GM18951 (cell line): ENCODE results near the gene XXYLT1.
"Not testable (repeated sequence)": the region's sequence is repeated elsewhere in the genome, so short reads cannot be mapped to it uniquely, and the experiment has no call there.

Source experiments
- POLR2A ChIP-seq: IDR thresholded peaks from 4 replicates; pipeline ENCODE4 v1.6.1; 2011; ENCODE audit warnings: mild to moderate bottlenecking; ENCODE audit not compliant: insufficient read length, insufficient read depth; ENCODE audit errors: extremely low read depth
- in situ Hi-C: fragments of 300-500 bp; cut with MboI; formaldehyde crosslinking; loops from one replicate; pipeline ENCODE4 v1.12.0; 2022; ENCODE audit warnings: low sequenced_read_pairs, mixed read lengths, inconsistent platforms; ENCODE audit not compliant: unreplicated experiment

The XXYLT1 gene

GRCh38 chr3:195224156-195224979 lies 46.6 kb downstream of the XXYLT1 start:
- in situ Hi-C loops, result no loop called here
- no peak for TF ChIP-seq POLR2A

- in situ Hi-C loops, result no loop called here
- no peak for TF ChIP-seq POLR2A
These were observed 48.9 kb downstream of the XXYLT1 start for GRCh38 chr3:195221876-195222617.

GRCh38 chr3:195221015-195221853 lies 49.7 kb downstream of the XXYLT1 start:
- in situ Hi-C loops, result no loop called here
- no peak for TF ChIP-seq POLR2A

GRCh38 chr3:195219351-195220230 lies 51.4 kb downstream of the XXYLT1 start:
- no peak for TF ChIP-seq POLR2A

GRCh38 chr3:195218331-195218730 lies 52.6 kb downstream of the XXYLT1 start:
- in situ Hi-C loops, result not testable (repeated sequence)

More at GRCh38 chr3:195219351-195220230, 51.4 kb downstream of the XXYLT1 start:
- in situ Hi-C loops, result no loop called here

- in situ Hi-C loops, result not testable (repeated sequence)
These were observed 55.4 kb downstream of the XXYLT1 start for GRCh38 chr3:195215576-195215975.

GRCh38 chr3:195214381-195214780 lies 56.6 kb downstream of the XXYLT1 start:
- TF ChIP-seq POLR2A, result no peak
- in situ Hi-C loops, result no loop called here

- in situ Hi-C loops, result no loop called here
- no peak for TF ChIP-seq POLR2A
These were observed 57.2 kb downstream of the XXYLT1 start for GRCh38 chr3:195213639-195214315.

GRCh38 chr3:195212749-195213375 lies 58.1 kb downstream of the XXYLT1 start:
- in situ Hi-C loops, result no loop called here
- TF ChIP-seq POLR2A, result no peak

- TF ChIP-seq POLR2A, result no peak
- in situ Hi-C loops, result no loop called here
These were observed 58.8 kb downstream of the XXYLT1 start for GRCh38 chr3:195212033-195212748.
